GM06990 (cell line): ENCODE results near the gene PPFIA1.

Source experiments
- DNase-seq: peaks from one replicate; pipeline ENCODE4 v3.0.0-alpha.2; 2011; ENCODE audit not compliant: insufficient read length; ENCODE audit errors: extremely low read depth
- H3K27me3 ChIP-seq: replicated peaks from 2 replicates; pipeline ENCODE4 v1.6.0; 2011; ENCODE audit warnings: low read length; ENCODE audit not compliant: control insufficient read depth, insufficient read depth
- H3K36me3 ChIP-seq: 2 replicates; pipeline ENCODE4 v1.5.1; 2011; ENCODE audit warnings: low read length; ENCODE audit not compliant: control insufficient read depth, insufficient read depth
- H3K4me3 ChIP-seq: replicated peaks from 2 replicates; pipeline ENCODE4 v1.5.1; 2011; ENCODE audit warnings: low read depth, mild to moderate bottlenecking, control low read depth, low read length
- CTCF ChIP-seq: IDR thresholded peaks from 2 replicates; pipeline ENCODE4 v1.5.1; 2011; ENCODE audit warnings: low read length, control low read depth, mild to moderate bottlenecking, inconsistent platforms; ENCODE audit not compliant: insufficient read depth, poor library complexity, severe bottlenecking

Gene PPFIA1

GRCh38 chr11:70398834-70399680 lies 128.6 kb downstream of the PPFIA1 start:
- H3K36me3 ChIP-seq, result no peaks in the 10 kb centered on the region
- no peak for TF ChIP-seq CTCF
- H3K4me3 ChIP-seq, result peak overlapping the region; percentile 65
- H3K27me3 ChIP-seq, result no peaks in the 10 kb centered on the region; the same call in 1 of the 2 replicates
- DNase-seq, result peak; percentile 54

GRCh38 chr11:70399681-70400112 lies 129.2 kb downstream of the PPFIA1 start:
- H3K36me3 ChIP-seq, result no peaks in the 10 kb centered on the region
- H3K4me3 ChIP-seq, result no peak overlapping the region; the same call in 1 of the 2 replicates
- no peaks in the 10 kb centered on the region; the same call in 1 of the 2 replicates for H3K27me3 ChIP-seq
- DNase-seq, result no peak
- no peak for TF ChIP-seq CTCF

GRCh38 chr11:70400643-70401042 lies 130.2 kb downstream of the PPFIA1 start:
- Histone ChIP-seq H3K4me3 (no peak overlapping the region), H3K36me3 (no peaks in the 10 kb centered on the region), H3K27me3 (no peaks in the 10 kb centered on the region; the same call in 1 of the 2 replicates)
- DNase-seq, result no peak
- no peak for TF ChIP-seq CTCF

GRCh38 chr11:70402016-70402415 lies 131.5 kb downstream of the PPFIA1 start:
- no peak for TF ChIP-seq CTCF
- Histone ChIP-seq H3K4me3 (no peak overlapping the region), H3K27me3 (no peaks in the 10 kb centered on the region; the same call in 1 of the 2 replicates), H3K36me3 (no peaks in the 10 kb centered on the region; the same call in 1 of the 2 replicates)
- DNase-seq, result no peak

GRCh38 chr11:70402685-70403084 lies 132.2 kb downstream of the PPFIA1 start:
- Histone ChIP-seq H3K27me3 (no peaks in the 10 kb centered on the region; the same call in 1 of the 2 replicates), H3K36me3 (no peaks in the 10 kb centered on the region; the same call in 1 of the 2 replicates), H3K4me3 (no peak overlapping the region)
- no peak for TF ChIP-seq CTCF
- no peak for DNase-seq

- no peaks in the 10 kb centered on the region; the same call in 1 of the 2 replicates for H3K27me3 ChIP-seq
- no peaks in the 10 kb centered on the region; the same call in 1 of the 2 replicates for H3K36me3 ChIP-seq
- DNase-seq, result no peak
- no peak for TF ChIP-seq CTCF
- H3K4me3 ChIP-seq, result no peak overlapping the region
These were observed 133.8 kb downstream of the PPFIA1 start for GRCh38 chr11:70404244-70404643.
